BLaER1 treated with 17β-estradiol and CSF1 and Interleukin-3, amounts not matched to agents 10 nM and 100 nM (cell line): Measurements from ENCODE around the gene PARD3.

Experiments used
- H3K27ac ChIP-seq, 11 experiments: shearing (Covaris generic); formaldehyde crosslinking; 2 replicates each; pipeline ENCODE4 v1.8.1; 2022
- H3K27me3 ChIP-seq, 11 experiments: shearing (Covaris generic); formaldehyde crosslinking; 2 replicates each; pipeline ENCODE4 v1.8.1; 2022
- H3K36me3 ChIP-seq, 11 experiments: shearing (Covaris generic); formaldehyde crosslinking; 2 replicates each; pipeline ENCODE4 v1.8.1; 2022
- H3K4me1 ChIP-seq, 10 experiments: shearing (Covaris generic); formaldehyde crosslinking; 2 replicates each; pipeline ENCODE4 v1.8.1; 2022
- H3K4me2 ChIP-seq, 11 experiments: shearing (Covaris generic); formaldehyde crosslinking; 2 replicates each; pipeline ENCODE4 v1.8.1; 2022
- H3K4me3 ChIP-seq, 10 experiments: shearing (Covaris generic); formaldehyde crosslinking; 2 replicates each; pipeline ENCODE4 v1.8.1; 2022
- H3K9ac ChIP-seq, 11 experiments: shearing (Covaris generic); formaldehyde crosslinking; 2 replicates each; pipeline ENCODE4 v1.8.1; 2022
- H3K9me3 ChIP-seq, 11 experiments: shearing (Covaris generic); formaldehyde crosslinking; replicated peaks in 1 of 11; 2 replicates each; pipeline ENCODE4 v1.8.1; 2022
- H4K20me1 ChIP-seq, 11 experiments: shearing (Covaris generic); formaldehyde crosslinking; 2 replicates each; pipeline ENCODE4 v1.8.1; 2022
- Cebpa-rat ChIP-seq, 11 experiments: shearing (Covaris generic); IDR thresholded peaks; 2 replicates each; pipeline ENCODE4 v1.8.1; 2022

The PARD3 gene

DNA sequence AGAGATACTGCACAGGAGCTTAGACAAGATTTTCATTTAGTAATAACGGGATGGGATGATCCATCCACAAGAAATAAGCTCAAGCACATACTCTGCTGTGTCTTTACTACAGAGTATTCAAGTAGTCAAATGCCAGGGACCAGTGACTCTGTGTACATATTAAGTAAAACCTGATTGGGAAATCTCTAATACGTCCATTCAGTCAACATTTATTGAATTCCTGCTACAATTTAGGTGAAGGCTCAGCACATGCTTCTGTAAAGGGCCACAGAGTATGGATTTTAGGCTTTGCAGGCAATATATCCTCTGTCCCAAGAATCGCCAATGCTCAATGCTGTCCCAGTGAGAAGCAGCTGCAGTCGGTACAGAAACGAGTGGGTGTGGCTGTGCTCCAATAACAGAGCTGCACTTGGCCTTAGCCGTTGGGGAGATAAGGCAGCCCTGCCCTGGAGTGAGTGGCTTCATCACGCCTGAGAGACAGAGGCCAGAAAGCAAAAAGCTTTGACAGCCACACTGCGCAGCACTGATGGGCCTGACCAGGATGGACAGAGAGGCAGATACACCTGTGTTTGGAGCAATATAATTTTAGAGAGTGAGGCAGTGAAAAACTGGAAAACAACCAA is 186.8 kb downstream of the PARD3 start:
- H3K9me3 ChIP-seq, result no peaks in the 10 kb centered on the region
- peaks cover 0 to 35% (median 27%) of the 10 kb centered on the region in 10 experiments; a peak in 16 of 20 replicates for H3K4me1 ChIP-seq
- no peak overlapping the region for H3K4me3 ChIP-seq
- H3K27me3 ChIP-seq, result no peaks in the 10 kb centered on the region
- H3K9ac ChIP-seq, result no peak overlapping the region
- no peaks in the 10 kb centered on the region for H3K36me3 ChIP-seq
- H4K20me1 ChIP-seq, result peaks cover 0 to 23% (median 0%) of the 10 kb centered on the region in 11 experiments; a peak in 5 of 22 replicates
- 0 out of 22 replicates have a peak overlapping the region, but pooled peaks of 1 of the 11 experiments have one; percentile 5 for H3K4me2 ChIP-seq
- no peak for TF ChIP-seq Cebpa-rat (IDR thresholded peaks at IDR 0.05)
- no peak overlapping the region for H3K27ac ChIP-seq

DNA sequence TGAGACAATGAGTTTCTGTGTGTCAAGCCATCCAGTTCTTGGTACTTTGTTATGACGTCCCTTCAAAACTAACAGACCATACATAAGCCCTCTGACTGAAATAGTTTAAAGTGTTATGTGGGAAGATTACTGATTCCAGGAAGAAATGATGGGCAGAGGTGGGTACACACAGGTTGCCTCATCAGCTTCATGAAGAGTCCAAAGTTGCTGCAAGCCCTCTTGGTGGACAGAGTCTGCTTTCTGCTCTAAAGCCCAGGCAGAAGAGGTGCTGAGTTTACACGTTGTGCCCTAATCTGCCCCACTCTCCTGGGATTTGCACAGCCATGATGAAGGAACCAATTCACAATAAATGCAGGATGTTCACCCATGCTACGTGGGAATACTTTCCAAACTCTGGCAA is 187.4 kb downstream of the PARD3 start:
- Histone ChIP-seq H3K9me3 (no peaks in the 10 kb centered on the region), H3K36me3 (no peaks in the 10 kb centered on the region), H3K9ac (no peak overlapping the region), H3K27me3 (no peaks in the 10 kb centered on the region), H3K27ac (no peak overlapping the region), H3K4me2 (peak overlapping the region in 2 of 11 experiments; percentile 3 to 5; a peak in 2 of 22 replicates), H4K20me1 (peaks cover 0 to 23% (median 0%) of the 10 kb centered on the region in 11 experiments; a peak in 5 of 22 replicates), H3K4me1 (peaks cover 0 to 40% (median 27%) of the 10 kb centered on the region in 10 experiments; a peak in 16 of 20 replicates), H3K4me3 (no peak overlapping the region)
- no peak for TF ChIP-seq Cebpa-rat (IDR thresholded peaks at IDR 0.05)

DNA sequence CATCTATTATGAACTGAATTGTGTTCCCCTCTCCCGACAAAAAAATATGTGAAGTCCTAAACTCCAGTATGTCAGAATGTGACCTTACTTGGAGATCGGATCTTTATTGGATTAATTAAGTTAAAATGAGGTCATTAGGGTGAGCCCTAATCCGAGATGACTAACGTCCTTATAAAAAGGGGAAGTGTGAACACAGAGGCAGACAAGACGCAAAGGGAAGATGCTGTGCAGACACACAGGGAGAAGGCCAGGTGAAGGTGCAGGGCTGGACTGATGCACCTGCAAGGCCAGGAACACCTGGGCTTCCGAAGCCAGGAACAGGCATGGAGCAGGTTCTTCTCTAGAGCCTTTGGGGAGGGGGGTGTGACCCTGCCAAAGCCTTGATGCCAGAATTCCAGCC is 187.8 kb downstream of the PARD3 start:
- Histone ChIP-seq H3K4me3 (no peak overlapping the region), H3K9ac (no peak overlapping the region), H3K27me3 (no peaks in the 10 kb centered on the region), H3K4me1 (peaks cover 0 to 40% (median 27%) of the 10 kb centered on the region in 10 experiments; a peak in 16 of 20 replicates), H3K36me3 (no peaks in the 10 kb centered on the region), H3K4me2 (peak overlapping the region in 3 of 11 experiments; percentile 3 to 9 (median 5); a peak in 2 of 22 replicates), H3K27ac (no peak overlapping the region), H4K20me1 (peaks cover 0 to 23% (median 0%) of the 10 kb centered on the region in 11 experiments; a peak in 5 of 22 replicates), H3K9me3 (no peaks in the 10 kb centered on the region)
- TF ChIP-seq Cebpa-rat (IDR thresholded peaks at IDR 0.05), result no peak

DNA sequence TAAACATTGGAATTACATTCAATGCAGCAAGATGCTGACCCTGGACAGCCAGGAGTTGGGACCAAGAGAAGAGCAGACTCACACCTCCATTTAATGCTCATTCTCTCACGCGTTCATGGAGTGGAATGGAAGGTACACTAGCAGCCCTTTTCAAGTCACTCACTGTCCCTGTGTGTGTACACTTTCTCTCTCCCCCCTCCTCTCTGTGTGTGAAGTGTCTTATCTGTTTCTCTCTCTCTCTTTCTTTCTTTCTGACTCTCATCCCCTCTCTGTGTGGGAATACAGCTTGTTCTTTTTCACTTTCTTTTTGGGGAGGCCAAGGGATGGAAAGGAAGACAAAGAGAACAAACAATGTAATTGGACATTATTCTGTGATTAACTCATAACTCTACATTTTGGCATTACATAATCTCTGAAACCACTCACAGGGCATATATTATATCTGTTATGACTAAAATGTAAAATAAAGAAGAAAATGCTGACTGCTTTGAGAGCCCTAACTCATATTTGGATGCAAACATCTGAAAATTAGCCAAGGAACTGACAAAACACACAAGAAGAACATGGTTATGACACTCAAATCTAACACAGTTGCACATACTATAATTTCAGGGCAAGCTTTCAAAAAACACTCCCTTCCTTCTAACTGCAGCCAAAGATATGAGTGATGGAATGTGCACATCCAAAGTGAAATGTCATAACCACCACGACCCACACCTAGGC is 188.8 kb downstream of the PARD3 start:
- TF ChIP-seq Cebpa-rat (IDR thresholded peaks at IDR 0.05), result no peak

DNA sequence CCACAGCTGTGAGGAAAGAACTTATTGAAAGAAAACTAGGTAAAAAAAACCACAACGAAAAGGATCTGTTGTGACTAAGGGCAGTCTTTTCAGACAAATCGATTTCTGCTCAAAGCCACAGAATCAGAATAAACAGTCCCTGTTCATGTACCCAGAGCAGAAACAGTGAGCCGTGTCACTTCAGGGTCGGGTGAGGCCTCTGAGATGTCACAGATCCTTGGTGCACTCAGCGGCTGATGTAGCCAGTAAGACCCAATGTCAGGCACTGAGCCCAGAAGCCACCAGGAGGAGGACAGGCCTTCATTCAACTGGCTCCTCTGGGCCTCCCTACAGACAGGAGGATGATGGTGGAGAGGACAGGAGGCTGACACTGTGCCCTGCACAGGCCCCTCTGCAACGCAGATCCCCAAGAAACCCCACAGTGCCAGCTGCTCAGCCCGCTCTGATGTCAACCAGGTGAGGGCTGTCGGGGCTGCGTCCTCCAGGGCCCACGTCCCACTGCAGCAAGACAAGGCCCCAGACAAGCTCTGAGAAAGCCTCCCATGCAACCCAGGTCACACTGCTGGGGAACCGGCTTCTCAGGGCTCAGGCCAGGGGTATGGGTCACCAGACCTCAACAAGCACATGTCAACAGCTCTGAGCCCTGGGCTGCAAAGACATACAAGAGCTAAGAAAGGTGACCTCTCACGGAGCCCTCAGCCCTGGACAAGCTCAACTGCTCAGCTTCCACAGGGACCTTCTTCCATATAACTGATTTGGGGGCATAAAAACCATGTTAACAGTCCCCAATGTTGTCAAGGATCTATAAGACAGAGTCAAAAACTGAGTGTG is 190.6 kb downstream of the PARD3 start:
- Histone ChIP-seq H4K20me1 (peaks cover 0 to 23% (median 0%) of the 10 kb centered on the region in 11 experiments; a peak in 5 of 22 replicates), H3K9ac (peak overlapping the region in 3 of 11 experiments; percentile 0 to 41 (median 27); a peak in 3 of 22 replicates), H3K36me3 (no peaks in the 10 kb centered on the region), H3K4me3 (no peak overlapping the region), H3K27ac (peak overlapping the region in 4 of 11 experiments; percentile 1 to 20 (median 16); a peak in 4 of 22 replicates), H3K9me3 (no peaks in the 10 kb centered on the region), H3K4me1 (peaks cover 0 to 40% (median 27%) of the 10 kb centered on the region in 10 experiments; a peak in 16 of 20 replicates), H3K27me3 (no peaks in the 10 kb centered on the region), H3K4me2 (peak overlapping the region in 10 of 11 experiments; percentile 4 to 70 (median 56); a peak in 18 of 22 replicates)
- TF ChIP-seq Cebpa-rat (IDR thresholded peaks at IDR 0.05), result no peak

More for the DNA sequence above, 188.8 kb downstream of the PARD3 start:
- peaks cover 0 to 23% (median 0%) of the 10 kb centered on the region in 11 experiments; a peak in 5 of 22 replicates for H4K20me1 ChIP-seq
- H3K9ac ChIP-seq, result no peak overlapping the region
- no peak overlapping the region for H3K4me2 ChIP-seq
- H3K27me3 ChIP-seq, result no peaks in the 10 kb centered on the region
- no peaks in the 10 kb centered on the region for H3K36me3 ChIP-seq
- no peak overlapping the region for H3K27ac ChIP-seq
- H3K4me1 ChIP-seq, result peaks cover 0 to 40% (median 27%) of the 10 kb centered on the region in 10 experiments; a peak in 16 of 20 replicates
- no peaks in the 10 kb centered on the region for H3K9me3 ChIP-seq
- H3K4me3 ChIP-seq, result no peak overlapping the region

DNA sequence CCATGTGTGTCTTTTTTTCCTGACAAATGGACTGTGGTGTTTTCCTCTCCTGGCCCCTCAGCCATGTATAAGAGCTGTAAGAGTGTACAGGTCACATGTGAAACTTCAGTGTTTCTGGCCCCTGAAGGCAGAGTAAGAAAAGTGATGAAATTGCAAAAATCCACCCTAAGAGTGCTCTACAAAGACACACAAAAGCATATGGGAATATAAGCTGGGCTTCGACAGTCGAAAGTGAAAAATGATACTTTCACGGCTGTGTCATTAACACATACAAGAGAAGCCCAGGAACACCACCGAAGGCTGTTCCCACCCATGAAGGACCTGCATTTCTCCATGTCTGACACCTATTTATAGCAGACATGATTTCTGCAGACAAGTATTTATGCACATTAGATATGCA is 192.2 kb downstream of the PARD3 start:
- H3K27ac ChIP-seq, result no peak overlapping the region

DNA sequence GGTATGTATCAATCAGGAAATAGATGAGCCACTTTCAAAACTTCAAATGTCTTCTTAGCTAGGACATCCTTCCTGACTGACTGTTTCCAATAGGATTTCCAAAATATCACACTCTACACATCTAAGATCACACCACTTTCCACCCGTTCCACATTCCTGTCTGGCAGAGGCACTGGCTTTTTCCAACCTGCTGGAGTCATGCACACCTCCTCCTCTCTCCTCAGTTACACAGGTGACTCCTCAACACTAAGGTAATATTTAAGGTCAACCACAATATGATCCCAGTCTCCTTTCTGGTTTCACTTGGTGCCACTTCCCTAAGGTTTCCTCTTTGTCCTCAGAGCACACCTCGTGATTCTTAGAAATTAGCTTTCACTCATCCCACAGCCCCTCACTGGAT is 196.5 kb downstream of the PARD3 start:
- H3K27me3 ChIP-seq, result no peaks in the 10 kb centered on the region
- no peak overlapping the region for H3K4me2 ChIP-seq
- peaks cover 0 to 5% (median 0%) of the 10 kb centered on the region in 11 experiments; a peak in 1 of 22 replicates for H3K9me3 ChIP-seq
- no peak overlapping the region for H3K4me3 ChIP-seq
- no peak overlapping the region for H3K9ac ChIP-seq
- H3K36me3 ChIP-seq, result no peaks in the 10 kb centered on the region
- 0 out of 22 replicates have a peak, but pooled peaks cover 0 to 3% (median 0%) of the 10 kb centered on the region in 11 experiments for H4K20me1 ChIP-seq
- peaks cover 0 to 8% (median 3%) of the 10 kb centered on the region in 10 experiments; a peak in 13 of 20 replicates for H3K4me1 ChIP-seq
- no peak for TF ChIP-seq Cebpa-rat (IDR thresholded peaks at IDR 0.05)
- H3K27ac ChIP-seq, result no peak overlapping the region

More for the DNA sequence above, 192.2 kb downstream of the PARD3 start:
- Histone ChIP-seq H4K20me1 (peaks cover 0 to 21% (median 0%) of the 10 kb centered on the region in 11 experiments; a peak in 5 of 22 replicates), H3K9me3 (no peaks in the 10 kb centered on the region), H3K4me3 (no peak overlapping the region), H3K27me3 (no peaks in the 10 kb centered on the region), H3K36me3 (no peaks in the 10 kb centered on the region), H3K4me2 (no peak overlapping the region), H3K4me1 (peaks cover 0 to 39% (median 27%) of the 10 kb centered on the region in 10 experiments; a peak in 16 of 20 replicates), H3K9ac (no peak overlapping the region)
- TF ChIP-seq Cebpa-rat (IDR thresholded peaks at IDR 0.05), result no peak

DNA sequence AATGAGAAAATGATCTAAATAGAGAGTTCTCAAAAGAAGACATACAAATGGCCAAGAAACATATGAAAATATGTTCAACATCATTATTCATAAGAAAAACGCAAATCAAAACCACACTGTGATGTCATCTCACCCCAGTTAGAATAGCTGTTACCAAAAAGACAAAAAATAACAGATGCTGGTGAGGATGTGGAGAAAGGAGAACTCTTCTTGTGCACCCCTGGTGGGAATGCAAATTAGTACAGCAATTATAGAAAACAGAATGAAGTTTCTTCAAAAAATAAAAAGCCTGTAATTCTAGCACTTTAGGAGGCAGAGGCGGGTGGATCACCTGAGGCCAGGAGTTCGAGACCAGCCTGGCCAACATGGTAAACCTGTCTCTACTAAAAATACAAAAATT is 199.3 kb downstream of the PARD3 start:
- no peak overlapping the region for H3K4me2 ChIP-seq
- TF ChIP-seq Cebpa-rat (IDR thresholded peaks at IDR 0.05), result no peak
- no peak overlapping the region for H3K9ac ChIP-seq
- H3K4me3 ChIP-seq, result no peak overlapping the region
- H3K4me1 ChIP-seq, result peaks cover 0 to 5% (median 0%) of the 10 kb centered on the region in 10 experiments; a peak in 1 of 20 replicates
- H3K9me3 ChIP-seq, result peaks cover 0 to 5% (median 0%) of the 10 kb centered on the region in 11 experiments; a peak in 1 of 22 replicates
- H3K27ac ChIP-seq, result no peak overlapping the region
- H3K36me3 ChIP-seq, result no peaks in the 10 kb centered on the region
- no peaks in the 10 kb centered on the region for H3K27me3 ChIP-seq
- no peaks in the 10 kb centered on the region for H4K20me1 ChIP-seq
